ENCODE results near the gene SAG. TPM values are rescaled to one million over a fixed set of nuclear protein-coding genes. Genes with fewer than 3 reads are reported as not detected.

Gene SAG
- total RNA-seq, 4 donors from 2014 or later = not detected

DNA sequence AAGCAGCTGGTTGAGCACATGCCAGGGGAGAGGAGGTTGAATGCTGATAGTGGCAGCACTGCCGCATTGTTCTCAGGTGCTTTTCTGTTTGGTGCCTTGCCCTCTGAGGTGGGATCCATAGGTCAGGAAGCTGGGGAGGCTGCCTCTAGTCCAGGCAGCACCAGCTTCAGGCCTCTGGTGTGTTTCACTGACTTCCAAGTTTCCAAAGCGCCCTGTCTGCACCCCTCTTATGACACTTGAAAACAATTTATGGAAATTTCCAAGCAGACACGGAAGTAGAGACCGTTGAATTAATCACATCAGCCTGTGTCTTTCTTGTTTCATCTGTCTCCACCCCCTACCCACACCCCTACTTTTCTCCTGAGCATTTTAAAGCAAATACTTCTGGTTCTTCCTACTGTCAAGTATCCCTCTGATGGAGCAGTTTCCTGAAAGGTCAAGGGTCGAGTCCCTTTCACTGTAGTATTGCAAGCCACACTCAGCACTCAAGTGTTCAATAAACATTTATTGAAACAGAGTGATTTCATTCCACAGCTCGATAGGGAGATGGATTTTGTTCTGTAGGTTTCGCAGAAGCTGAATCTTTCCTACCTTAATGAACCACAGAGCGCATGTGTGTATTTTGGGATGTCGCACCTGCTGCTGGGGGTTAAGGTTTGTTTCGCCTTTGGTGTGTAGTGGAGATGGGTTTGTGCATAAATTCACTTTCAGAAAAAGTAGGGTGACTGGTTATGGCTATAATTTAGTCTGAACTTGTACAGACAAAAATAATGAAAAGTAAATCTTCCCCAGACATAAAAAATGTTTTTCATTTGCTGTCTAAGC is 68.1 kb downstream of the SAG start:
- Histone ChIP-seq H3K4me1 (no peaks in the 10 kb centered on the region), H3K27ac (replicated peaks in 1 of 4) (no peak overlapping the region), H3K4me3 (no peak overlapping the region), H3K27me3 (no peaks in the 10 kb centered on the region), H3K9me3 (no peaks in the 10 kb centered on the region), H3K36me3 (peaks cover 0 to 18% (median 2%) of the 10 kb centered on the region in 4 donors)
- WGBS = 84% methylated on average over 10 of the region's 10 CpGs
- intact Hi-C loops (cut with DNase I) = no loop called here
- TF ChIP-seq POLR2A (IDR thresholded peaks at IDR 0.05; ENCODE audit: low read depth) = no peak
- TF ChIP-seq, protein P1, sequence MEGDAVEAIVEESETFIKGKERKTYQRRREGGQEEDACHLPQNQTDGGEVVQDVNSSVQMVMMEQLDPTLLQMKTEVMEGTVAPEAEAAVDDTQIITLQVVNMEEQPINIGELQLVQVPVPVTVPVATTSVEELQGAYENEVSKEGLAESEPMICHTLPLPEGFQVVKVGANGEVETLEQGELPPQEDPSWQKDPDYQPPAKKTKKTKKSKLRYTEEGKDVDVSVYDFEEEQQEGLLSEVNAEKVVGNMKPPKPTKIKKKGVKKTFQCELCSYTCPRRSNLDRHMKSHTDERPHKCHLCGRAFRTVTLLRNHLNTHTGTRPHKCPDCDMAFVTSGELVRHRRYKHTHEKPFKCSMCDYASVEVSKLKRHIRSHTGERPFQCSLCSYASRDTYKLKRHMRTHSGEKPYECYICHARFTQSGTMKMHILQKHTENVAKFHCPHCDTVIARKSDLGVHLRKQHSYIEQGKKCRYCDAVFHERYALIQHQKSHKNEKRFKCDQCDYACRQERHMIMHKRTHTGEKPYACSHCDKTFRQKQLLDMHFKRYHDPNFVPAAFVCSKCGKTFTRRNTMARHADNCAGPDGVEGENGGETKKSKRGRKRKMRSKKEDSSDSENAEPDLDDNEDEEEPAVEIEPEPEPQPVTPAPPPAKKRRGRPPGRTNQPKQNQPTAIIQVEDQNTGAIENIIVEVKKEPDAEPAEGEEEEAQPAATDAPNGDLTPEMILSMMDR (IDR thresholded peaks at IDR 0.05) = no peak
- no peak for TF ChIP-seq EP300 (IDR thresholded peaks at IDR 0.05)
- no peak for TF ChIP-seq POLR2AphosphoS5 (IDR thresholded peaks at IDR 0.05)
- no peak for DNase-seq (ENCODE audit: extremely low spot score)

DNA sequence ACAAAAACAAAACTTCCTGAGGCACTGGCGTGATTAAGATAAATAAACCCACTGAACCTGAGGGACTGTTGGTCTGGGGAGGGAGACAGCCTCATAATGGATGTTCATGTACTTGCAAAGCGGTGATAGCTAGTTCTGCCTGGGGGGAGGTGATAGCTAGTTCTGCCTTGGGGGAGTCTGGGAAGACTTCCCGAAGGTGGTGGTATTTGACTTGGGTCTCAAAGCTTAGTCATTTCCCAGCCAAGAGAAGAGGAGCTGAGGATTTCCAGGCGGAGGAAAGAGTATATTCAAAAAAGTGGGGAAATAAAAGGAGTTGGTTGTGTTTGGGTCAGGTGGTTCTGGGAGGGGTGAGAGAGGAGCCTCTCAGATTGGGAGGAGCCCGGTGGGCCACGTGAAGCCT is 71.4 kb downstream of the SAG start:
- whole genome bisulfite sequencing = 92% methylated on average over 6 of the region's 6 CpGs
- intact Hi-C loops (cut with DNase I) = no loop called here
- H3K27ac ChIP-seq (replicated peaks in 1 of 4) = no peak overlapping the region
- H3K4me1 ChIP-seq = peaks cover 0 to under 1% (median 0%) of the 10 kb centered on the region in 4 donors
- H3K9me3 ChIP-seq = no peaks in the 10 kb centered on the region
- H3K36me3 ChIP-seq = peaks cover 0 to 4% (median 2%) of the 10 kb centered on the region in 4 donors
- no peak overlapping the region for H3K4me3 ChIP-seq
- TF ChIP-seq EP300 (IDR thresholded peaks at IDR 0.05) = no peak
- no peak for TF ChIP-seq POLR2A (IDR thresholded peaks at IDR 0.05; ENCODE audit: low read depth)
- no peak for TF ChIP-seq POLR2AphosphoS5 (IDR thresholded peaks at IDR 0.05)
- TF ChIP-seq, protein P1 (IDR thresholded peaks at IDR 0.05) = no peak
- DNase-seq (ENCODE audit: extremely low spot score) = no peak
- no peaks in the 10 kb centered on the region for H3K27me3 ChIP-seq

DNA sequence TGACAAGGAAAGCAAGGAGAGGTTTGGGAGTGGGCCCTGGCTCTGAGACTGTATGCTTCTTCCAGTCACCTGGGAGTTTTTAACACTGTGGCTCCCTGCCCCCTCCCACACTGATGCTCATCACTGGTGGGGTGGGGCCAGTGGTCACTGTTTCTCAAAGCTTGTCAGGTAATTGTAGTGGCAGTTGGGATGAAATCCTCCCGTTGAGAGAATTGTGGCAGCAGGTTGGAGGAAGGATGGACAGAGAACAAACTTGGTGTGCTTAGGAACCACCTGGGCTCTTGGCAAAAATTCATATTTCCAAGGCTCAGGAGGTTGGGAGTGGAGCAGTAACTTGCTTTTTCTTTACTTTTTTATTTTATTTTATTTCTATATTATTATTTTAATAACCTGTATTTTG is 71.8 kb downstream of the SAG start:
- Histone ChIP-seq H3K27ac (replicated peaks in 1 of 4) (no peak overlapping the region), H3K36me3 (peaks cover 0 to 3% (median under 1%) of the 10 kb centered on the region in 4 donors), H3K9me3 (no peaks in the 10 kb centered on the region), H3K4me3 (no peak overlapping the region), H3K27me3 (no peaks in the 10 kb centered on the region), H3K4me1 (peaks cover 0 to 5% (median under 1%) of the 10 kb centered on the region in 4 donors)
- WGBS = 48% methylated on average over 1 of the region's 1 CpG
- TF ChIP-seq POLR2AphosphoS5 (IDR thresholded peaks at IDR 0.05) = no peak
- no peak for TF ChIP-seq POLR2A (IDR thresholded peaks at IDR 0.05; ENCODE audit: low read depth)
- TF ChIP-seq, protein P1 (IDR thresholded peaks at IDR 0.05) = no peak
- TF ChIP-seq EP300 (IDR thresholded peaks at IDR 0.05) = no peak
- intact Hi-C loops (cut with DNase I) = no loop called here
- no peak for DNase-seq (ENCODE audit: extremely low spot score)

DNA sequence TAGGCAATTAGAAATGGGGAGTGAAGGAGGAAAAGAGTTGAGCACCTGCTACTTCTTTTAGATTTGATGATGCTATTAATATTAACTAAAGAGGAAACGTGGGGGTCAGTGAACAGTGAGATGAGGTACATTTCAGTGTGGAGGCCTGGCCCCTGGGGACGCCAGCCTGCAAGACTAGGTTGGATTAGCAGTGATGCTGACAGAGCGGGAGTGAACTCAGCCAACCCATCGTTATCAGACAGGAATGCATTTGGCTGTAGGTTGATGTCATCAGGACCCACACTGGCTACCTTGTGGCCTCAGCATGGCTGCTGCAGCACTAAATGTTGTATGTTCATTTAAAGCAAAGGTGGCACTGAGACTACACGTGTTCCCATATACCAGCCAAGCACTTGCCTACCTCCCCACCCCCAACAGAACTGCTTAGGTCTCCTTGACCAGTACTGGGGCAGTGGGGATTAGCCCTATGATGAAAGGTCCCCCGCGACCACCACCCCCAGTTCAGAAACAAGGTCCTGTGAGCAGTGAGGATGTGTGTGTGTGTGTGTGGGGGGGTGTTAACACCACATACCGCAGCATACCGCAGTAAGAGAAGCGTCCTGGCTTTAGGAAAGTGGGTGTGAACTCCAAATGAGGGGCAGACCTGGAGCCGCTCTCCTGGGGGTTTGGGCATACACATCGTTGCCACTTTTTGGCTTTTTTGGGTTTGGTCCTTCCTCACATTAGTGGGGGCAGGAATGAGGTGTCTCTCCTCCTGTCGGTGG is 72.7 kb downstream of the SAG start:
- no peak for DNase-seq (ENCODE audit: extremely low spot score)
- H3K27ac ChIP-seq (replicated peaks in 1 of 4) = no peak overlapping the region
- intact Hi-C loops (cut with DNase I) = no loop called here
- peaks cover 0 to 3% (median 0%) of the 10 kb centered on the region in 4 donors for H3K36me3 ChIP-seq
- H3K4me3 ChIP-seq = no peak overlapping the region
- peaks cover 5 to 13% (median 9%) of the 10 kb centered on the region in 4 donors for H3K4me1 ChIP-seq
- no peaks in the 10 kb centered on the region for H3K27me3 ChIP-seq
- 90% methylated on average over 13 of the region's 13 CpGs for WGBS
- no peaks in the 10 kb centered on the region for H3K9me3 ChIP-seq
- TF ChIP-seq EP300 (IDR thresholded peaks at IDR 0.05) (no peak), POLR2AphosphoS5 (IDR thresholded peaks at IDR 0.05) (no peak), POLR2A (IDR thresholded peaks at IDR 0.05; ENCODE audit: low read depth) (no peak)
- TF ChIP-seq, protein P1 (IDR thresholded peaks at IDR 0.05) = no peak
